Progenitor cell of endocrine pancreas (in vitro differentiated cells): ENCODE measurements around the gene MAGEA10. TPM values are rescaled to one million over a fixed set of nuclear protein-coding genes. Genes with fewer than 3 reads are reported as not detected.

Source experiments
- DNase-seq: peaks from one replicate; pipeline ENCODE4 v3.0.0; 2021; ENCODE audit warnings: low spot score; ENCODE audit not compliant: unreplicated experiment
- H3K27ac Mint-ChIP-seq: 2 replicates; pipeline ENCODE4 v1.8.0; 2021; ENCODE audit warnings: mild to moderate bottlenecking, moderate library complexity, mixed read lengths
- H3K27me3 Mint-ChIP-seq: 2 replicates; pipeline ENCODE4 v1.8.0; 2021; ENCODE audit warnings: mixed read lengths
- H3K36me3 Mint-ChIP-seq: 2 replicates; pipeline ENCODE4 v1.8.0; 2022; ENCODE audit warnings: mixed read lengths; ENCODE audit not compliant: insufficient read depth
- H3K4me1 Mint-ChIP-seq: 2 replicates; pipeline ENCODE4 v1.8.0; 2021; ENCODE audit warnings: low read depth, mixed read lengths
- H3K4me3 Mint-ChIP-seq: 2 replicates; pipeline ENCODE4 v1.8.0; 2021; ENCODE audit warnings: low read depth, mild to moderate bottlenecking, moderate library complexity, mixed read lengths
- H3K9me3 Mint-ChIP-seq: 2 replicates; pipeline ENCODE4 v1.8.0; 2021; ENCODE audit warnings: low read depth, mixed read lengths
- total RNA-seq: library from RNA; stranded (reverse); gene quantifications from 2 replicates; pipeline ENCODE4 v1.2.1, GENCODE V29; 2021
- TF ChIP-seq, protein P1 (sequence below): fragments of 200-600 bp; sonication (generic); IDR thresholded peaks from one replicate; pipeline ENCODE4 v1.5.0; 2021; ENCODE audit warnings: antibody characterized with exemption, mild to moderate bottlenecking; ENCODE audit not compliant: unreplicated experiment

MAGEA10 gene
- total RNA-seq, 1 donor from 2014 or later, result not detected

DNA sequence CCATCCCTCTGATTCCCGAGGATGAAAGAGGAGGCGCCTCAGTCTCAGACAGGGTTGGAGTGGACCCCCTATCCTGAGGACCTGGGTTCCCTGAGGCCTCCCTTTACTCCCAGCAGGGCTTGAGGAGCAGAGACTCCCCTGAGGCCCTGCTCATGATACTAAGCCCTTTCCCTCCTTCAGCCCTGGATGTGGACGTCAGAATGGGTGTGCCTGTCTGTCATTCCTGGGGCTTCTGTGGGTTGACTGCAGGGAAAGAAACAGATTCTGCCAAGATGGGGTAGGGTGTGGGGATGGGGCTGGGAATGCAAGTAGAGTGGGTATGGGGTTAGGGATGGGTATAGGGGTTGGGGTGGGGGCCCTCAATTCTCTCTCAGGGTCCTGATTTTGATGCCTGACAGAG, 21.1 kb downstream of the MAGEA10 start:
- TF ChIP-seq, protein P1, sequence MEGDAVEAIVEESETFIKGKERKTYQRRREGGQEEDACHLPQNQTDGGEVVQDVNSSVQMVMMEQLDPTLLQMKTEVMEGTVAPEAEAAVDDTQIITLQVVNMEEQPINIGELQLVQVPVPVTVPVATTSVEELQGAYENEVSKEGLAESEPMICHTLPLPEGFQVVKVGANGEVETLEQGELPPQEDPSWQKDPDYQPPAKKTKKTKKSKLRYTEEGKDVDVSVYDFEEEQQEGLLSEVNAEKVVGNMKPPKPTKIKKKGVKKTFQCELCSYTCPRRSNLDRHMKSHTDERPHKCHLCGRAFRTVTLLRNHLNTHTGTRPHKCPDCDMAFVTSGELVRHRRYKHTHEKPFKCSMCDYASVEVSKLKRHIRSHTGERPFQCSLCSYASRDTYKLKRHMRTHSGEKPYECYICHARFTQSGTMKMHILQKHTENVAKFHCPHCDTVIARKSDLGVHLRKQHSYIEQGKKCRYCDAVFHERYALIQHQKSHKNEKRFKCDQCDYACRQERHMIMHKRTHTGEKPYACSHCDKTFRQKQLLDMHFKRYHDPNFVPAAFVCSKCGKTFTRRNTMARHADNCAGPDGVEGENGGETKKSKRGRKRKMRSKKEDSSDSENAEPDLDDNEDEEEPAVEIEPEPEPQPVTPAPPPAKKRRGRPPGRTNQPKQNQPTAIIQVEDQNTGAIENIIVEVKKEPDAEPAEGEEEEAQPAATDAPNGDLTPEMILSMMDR, result no peak
- Mint-ChIP-seq H3K36me3 (no peaks in the 10 kb centered on the region), H3K27me3 (no peaks in the 10 kb centered on the region), H3K27ac (no peak overlapping the region), H3K4me1 (no peaks in the 10 kb centered on the region), H3K4me3 (no peak overlapping the region), H3K9me3 (peaks cover 5% of the 10 kb centered on the region)
- DNase-seq, result no peak

DNA sequence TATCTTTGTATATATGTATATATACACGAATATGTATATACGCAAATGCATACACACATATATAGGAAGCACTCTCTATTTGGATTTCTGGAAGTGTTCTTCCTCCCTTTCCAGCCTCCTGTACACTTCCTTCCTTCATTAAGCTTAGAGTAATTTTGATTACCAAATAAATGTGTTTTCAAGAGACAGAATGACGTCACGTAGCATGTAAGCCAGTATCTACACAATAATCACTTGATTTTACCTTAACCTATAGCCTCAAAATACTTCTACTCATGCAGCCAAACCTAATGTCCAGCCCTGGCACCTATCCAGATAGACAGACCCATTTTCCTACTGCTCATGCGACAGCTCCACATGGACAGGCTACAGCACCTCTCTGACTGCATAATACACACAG, 29.9 kb downstream of the MAGEA10 start:
- Mint-ChIP-seq H3K4me3 (no peak overlapping the region), H3K27me3 (no peaks in the 10 kb centered on the region), H3K4me1 (no peaks in the 10 kb centered on the region), H3K9me3 (peaks cover 9% of the 10 kb centered on the region), H3K36me3 (no peaks in the 10 kb centered on the region), H3K27ac (no peak overlapping the region)
- TF ChIP-seq, protein P1, result no peak
- no peak for DNase-seq

DNA sequence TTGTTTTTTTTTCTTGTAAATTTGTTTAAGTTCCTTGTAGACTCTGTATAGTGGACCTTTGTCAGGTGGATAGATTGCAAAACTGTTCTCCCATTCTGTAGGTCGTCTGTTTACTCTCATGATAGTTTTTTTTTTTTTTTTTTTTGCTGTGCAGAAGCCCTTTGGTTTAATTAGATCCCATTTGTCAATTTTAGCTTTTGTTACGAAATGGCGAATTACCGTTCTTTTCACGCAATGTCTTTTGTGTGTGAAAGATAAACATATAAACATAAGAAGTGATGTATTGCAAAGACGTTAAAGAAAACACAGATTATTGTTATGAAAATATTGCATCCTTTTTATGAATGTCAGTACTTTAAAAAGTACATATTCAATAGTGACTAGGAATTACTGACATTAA, 34.5 kb downstream of the MAGEA10 start:
- Mint-ChIP-seq H3K9me3 (peaks cover 23% of the 10 kb centered on the region), H3K4me3 (no peak overlapping the region), H3K4me1 (no peaks in the 10 kb centered on the region), H3K27ac (no peak overlapping the region), H3K27me3 (no peaks in the 10 kb centered on the region), H3K36me3 (no peaks in the 10 kb centered on the region)
- TF ChIP-seq, protein P1, result no peak
- DNase-seq, result no peak

DNA sequence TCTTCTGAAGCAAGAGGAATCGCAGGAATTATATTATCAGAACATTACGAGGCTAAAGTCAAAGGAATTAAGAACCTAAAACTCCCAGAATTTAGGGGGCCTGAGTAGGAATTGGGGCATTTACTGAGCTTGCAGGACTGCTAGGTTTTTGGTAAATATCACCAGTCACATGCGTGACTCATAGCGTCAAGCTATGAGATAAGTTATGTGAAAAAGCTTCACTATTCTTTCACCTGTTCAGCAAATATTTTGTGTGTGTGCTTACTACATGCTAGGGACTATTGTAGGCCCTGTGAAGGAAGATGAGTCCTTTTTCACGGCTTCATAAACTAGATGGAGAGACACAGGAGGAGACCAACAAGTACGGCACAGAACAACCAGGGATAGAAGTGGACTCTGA, 52.2 kb downstream of the MAGEA10 start:
- Mint-ChIP-seq H3K27me3 (no peaks in the 10 kb centered on the region), H3K4me1 (no peaks in the 10 kb centered on the region), H3K4me3 (no peak overlapping the region), H3K9me3 (peaks cover 31% of the 10 kb centered on the region), H3K27ac (no peak overlapping the region), H3K36me3 (no peaks in the 10 kb centered on the region)
- DNase-seq, result no peak
- TF ChIP-seq, protein P1, result no peak

Other genes starting within 250 kb of the MAGEA10 start
- gene MAGEA4, start 225.7 kb downstream of the MAGEA10 start, total RNA-seq, result not detected in 2 replicates
- gene GABRE, start 163.9 kb downstream of the MAGEA10 start, total RNA-seq, result 1.5 and 2.6 TPM in 2 replicates